Mesothelial cell of epicardium (in vitro differentiated cells): ENCODE data around the gene CARD8. TPM values are rescaled to one million over a fixed set of nuclear protein-coding genes. Genes with fewer than 3 reads are reported as not detected.
A peak's percentile ranks its signal among the peaks of the same experiment; 100 is the strongest.

Source experiments
- DNase-seq, 2 experiments: peaks; one replicate each; pipeline ENCODE4 v3.0.0; 2021; ENCODE audit warnings: low spot score in 2 of 2; ENCODE audit not compliant: unreplicated experiment in 2 of 2
- H3K27ac Mint-ChIP-seq: 2 replicates; pipeline ENCODE4 v1.8.0; 2021; ENCODE audit warnings: mixed read lengths
- H3K27me3 Mint-ChIP-seq: 2 replicates; pipeline ENCODE4 v1.8.0; 2021; ENCODE audit warnings: low read depth, mixed read lengths
- H3K36me3 Mint-ChIP-seq: 2 replicates; pipeline ENCODE4 v1.8.0; 2021; ENCODE audit warnings: mixed read lengths
- H3K4me1 Mint-ChIP-seq: 2 replicates; pipeline ENCODE4 v1.8.0; 2021; ENCODE audit warnings: mixed read lengths
- H3K4me3 Mint-ChIP-seq: 2 replicates; pipeline ENCODE4 v1.8.0; 2021; ENCODE audit warnings: mild to moderate bottlenecking, moderate library complexity, mixed read lengths
- H3K9me3 Mint-ChIP-seq: 2 replicates; pipeline ENCODE4 v1.8.0; 2021; ENCODE audit warnings: mixed read lengths
- total RNA-seq: library from RNA; stranded (reverse); gene quantifications from 3 replicates; pipeline ENCODE4 v1.2.1, GENCODE V29; 2021
- TF ChIP-seq, protein P1 (sequence below): fragments of 200-600 bp; sonication (generic); IDR thresholded peaks from one replicate; pipeline ENCODE4 v1.5.0; 2021; ENCODE audit warnings: antibody characterized with exemption; ENCODE audit not compliant: unreplicated experiment

Gene CARD8
- total RNA-seq, 1 donor from 2014 or later: 51.5 TPM

DNA sequence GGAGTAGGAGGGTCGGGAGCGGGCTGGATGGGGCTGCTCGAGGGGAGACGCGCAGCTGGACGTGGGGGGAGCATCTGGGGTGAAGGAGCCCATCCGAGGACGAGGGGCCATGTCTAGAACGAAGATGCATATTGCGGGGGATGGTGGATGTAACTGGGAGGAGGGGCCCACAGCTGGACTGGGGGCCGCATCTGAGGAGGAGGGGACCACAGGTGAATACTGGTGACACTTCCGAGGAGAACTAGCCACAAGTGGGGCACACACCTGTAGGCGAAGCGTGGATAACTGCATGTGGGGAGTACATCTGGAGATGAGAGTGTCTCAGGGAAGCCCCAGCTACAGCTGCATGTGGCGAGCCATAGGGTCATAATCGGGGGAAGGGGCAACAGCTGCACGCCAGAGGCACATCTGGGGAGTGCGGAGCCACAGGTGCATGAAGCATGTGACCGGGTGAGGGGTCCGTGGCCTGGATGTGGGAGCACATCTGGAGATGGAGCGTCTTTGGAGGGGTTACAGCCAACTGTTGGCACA lies 84.8 kb downstream of the CARD8 start:
- peaks cover 22% of the 10 kb centered on the region for H3K36me3 Mint-ChIP-seq
- TF ChIP-seq, protein P1, sequence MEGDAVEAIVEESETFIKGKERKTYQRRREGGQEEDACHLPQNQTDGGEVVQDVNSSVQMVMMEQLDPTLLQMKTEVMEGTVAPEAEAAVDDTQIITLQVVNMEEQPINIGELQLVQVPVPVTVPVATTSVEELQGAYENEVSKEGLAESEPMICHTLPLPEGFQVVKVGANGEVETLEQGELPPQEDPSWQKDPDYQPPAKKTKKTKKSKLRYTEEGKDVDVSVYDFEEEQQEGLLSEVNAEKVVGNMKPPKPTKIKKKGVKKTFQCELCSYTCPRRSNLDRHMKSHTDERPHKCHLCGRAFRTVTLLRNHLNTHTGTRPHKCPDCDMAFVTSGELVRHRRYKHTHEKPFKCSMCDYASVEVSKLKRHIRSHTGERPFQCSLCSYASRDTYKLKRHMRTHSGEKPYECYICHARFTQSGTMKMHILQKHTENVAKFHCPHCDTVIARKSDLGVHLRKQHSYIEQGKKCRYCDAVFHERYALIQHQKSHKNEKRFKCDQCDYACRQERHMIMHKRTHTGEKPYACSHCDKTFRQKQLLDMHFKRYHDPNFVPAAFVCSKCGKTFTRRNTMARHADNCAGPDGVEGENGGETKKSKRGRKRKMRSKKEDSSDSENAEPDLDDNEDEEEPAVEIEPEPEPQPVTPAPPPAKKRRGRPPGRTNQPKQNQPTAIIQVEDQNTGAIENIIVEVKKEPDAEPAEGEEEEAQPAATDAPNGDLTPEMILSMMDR: no peak
- H3K9me3 Mint-ChIP-seq: no peaks in the 10 kb centered on the region
- DNase-seq: no peak
- peak overlapping the region; percentile 77 for H3K27ac Mint-ChIP-seq
- H3K4me3 Mint-ChIP-seq: peak overlapping the region; percentile 96
- H3K4me1 Mint-ChIP-seq: peaks cover 18% of the 10 kb centered on the region
- H3K27me3 Mint-ChIP-seq: no peaks in the 10 kb centered on the region

DNA sequence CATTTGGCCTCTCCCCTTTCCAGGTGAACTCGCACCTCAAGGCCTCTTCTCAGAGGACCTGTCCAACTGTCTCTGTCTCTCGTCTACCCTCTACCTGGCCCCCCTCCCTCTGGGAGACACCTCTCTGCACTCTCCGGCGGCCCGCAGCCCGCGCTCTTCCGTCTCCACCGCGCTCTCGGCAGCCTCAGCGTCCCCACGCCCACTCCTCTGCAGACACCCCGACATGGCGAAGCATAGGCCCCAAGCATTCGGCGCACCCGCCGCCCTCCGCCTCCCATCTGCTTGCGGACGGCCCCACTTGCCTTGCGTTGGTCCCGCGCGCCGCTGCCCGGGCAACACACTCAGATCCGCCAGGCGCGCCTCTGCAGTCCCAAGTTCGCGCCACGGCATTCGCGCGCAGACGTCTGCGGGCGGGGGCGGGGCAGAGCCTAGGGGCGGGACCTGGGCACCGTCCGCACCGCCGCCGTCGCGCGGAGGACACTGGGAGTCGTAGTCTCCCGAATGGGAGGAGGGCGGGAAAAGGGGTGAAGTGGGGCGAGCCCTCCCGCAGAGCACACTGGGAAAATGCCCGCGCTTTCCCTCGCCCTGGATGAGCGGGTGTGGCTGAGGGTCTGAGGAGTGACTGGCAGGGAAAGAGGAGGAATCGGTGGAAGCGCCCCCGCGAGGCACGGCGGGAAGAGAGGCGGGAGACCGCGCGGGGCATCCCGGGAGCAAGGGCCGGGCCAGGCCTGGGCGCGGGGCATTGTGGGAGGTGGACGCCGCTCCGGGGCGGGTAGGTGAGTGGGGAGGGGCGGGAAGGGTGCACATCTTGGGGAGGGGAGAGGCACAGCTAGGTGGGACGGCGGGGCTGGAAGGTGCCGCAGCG lies 85.5 kb downstream of the CARD8 start, which contains the start of the genes LIG1 and ZSWIM9:
Gene LIG1, minus strand, starts transcription at position 406 of the 865 bp plus-strand sequence. CDS start 4,778 bp downstream, outside the sequence.
Gene ZSWIM9, plus strand, starts transcription at position 742 of the 865 bp plus-strand sequence. CDS start 1,123 bp downstream, outside the sequence.
- H3K9me3 Mint-ChIP-seq: no peaks in the 10 kb centered on the region
- H3K4me3 Mint-ChIP-seq: peak within 1 kb of the TSS; percentile 96
- H3K4me1 Mint-ChIP-seq: peaks cover 18% of the 10 kb centered on the region
- H3K36me3 Mint-ChIP-seq: peaks cover 19% of the 10 kb centered on the region
- no peaks in the 10 kb centered on the region for H3K27me3 Mint-ChIP-seq
- DNase-seq: peak; percentile 86 to 90
- peak within 1 kb of the TSS; percentile 96 for H3K27ac Mint-ChIP-seq
- TF ChIP-seq, protein P1: no peak

DNA sequence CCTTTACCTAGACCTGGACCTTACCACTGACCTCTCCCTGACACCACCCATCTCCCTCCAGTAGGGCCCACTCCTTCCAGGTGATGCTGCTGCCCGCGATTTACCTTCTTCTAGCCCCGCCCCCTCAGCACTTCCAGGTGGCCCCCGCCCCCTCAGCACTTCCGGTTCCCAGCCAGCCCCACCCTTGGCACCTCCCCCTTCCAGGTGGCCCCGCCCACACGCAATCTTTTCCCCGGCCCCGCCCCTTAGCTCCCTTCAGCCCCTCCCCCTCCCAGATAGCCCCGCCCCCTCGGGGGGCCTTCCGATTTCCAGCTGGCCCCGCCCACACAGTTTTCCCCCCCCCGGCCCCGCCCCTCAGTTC lies 86.2 kb downstream of the CARD8 start:
- Mint-ChIP-seq H3K9me3 (no peaks in the 10 kb centered on the region), H3K27ac (peak overlapping the region; percentile 77)

GRCh38 chr19:48168689-48169088 lies 87.0 kb downstream of the CARD8 start:
- Mint-ChIP-seq H3K4me3 (peak overlapping the region; percentile 96), H3K4me1 (peaks cover 18% of the 10 kb centered on the region), H3K36me3 (peaks cover 11% of the 10 kb centered on the region), H3K27me3 (no peaks in the 10 kb centered on the region), H3K27ac (peak overlapping the region; percentile 77), H3K9me3 (no peaks in the 10 kb centered on the region)
- TF ChIP-seq, protein P1: no peak
- DNase-seq: no peak

More for the DNA sequence above, 86.2 kb downstream of the CARD8 start:
- Mint-ChIP-seq H3K36me3 (peaks cover 14% of the 10 kb centered on the region), H3K4me1 (peaks cover 18% of the 10 kb centered on the region), H3K4me3 (peak overlapping the region; percentile 96), H3K27me3 (no peaks in the 10 kb centered on the region)
- TF ChIP-seq, protein P1: no peak
- peak; percentile 81 to 87 for DNase-seq

DNA sequence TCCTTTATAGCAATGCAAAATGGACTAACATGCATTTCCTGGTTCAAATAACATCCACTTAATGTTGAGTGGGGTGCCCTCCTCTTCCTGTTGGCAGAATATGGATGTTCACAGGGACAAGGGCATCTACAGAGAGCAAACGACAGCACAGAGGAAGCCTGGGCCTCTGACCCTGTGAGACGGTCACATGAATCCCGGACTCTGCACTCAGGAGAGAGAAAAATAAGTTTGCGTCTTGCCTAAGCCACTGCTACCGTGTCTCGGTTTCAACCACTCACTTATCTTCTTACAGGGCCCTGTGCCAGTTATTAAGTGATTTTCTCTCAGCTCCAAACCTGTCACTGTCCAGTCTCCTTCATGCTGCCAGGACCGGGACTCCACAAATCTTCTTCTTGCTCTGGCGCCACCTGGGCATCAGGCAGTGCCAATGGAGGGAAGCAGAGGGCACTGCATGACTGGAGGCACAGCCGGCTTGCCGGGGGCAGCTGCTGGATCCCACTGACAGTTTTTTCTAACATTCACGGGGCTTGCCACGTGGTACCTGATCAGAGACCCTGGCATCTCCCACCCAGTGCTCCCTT lies 97.4 kb downstream of the CARD8 start:
- no peak overlapping the region for H3K4me3 Mint-ChIP-seq
- H3K36me3 Mint-ChIP-seq: peaks cover 25% of the 10 kb centered on the region
- H3K4me1 Mint-ChIP-seq: no peaks in the 10 kb centered on the region
- no peak for DNase-seq
- H3K9me3 Mint-ChIP-seq: no peaks in the 10 kb centered on the region
- H3K27me3 Mint-ChIP-seq: no peaks in the 10 kb centered on the region
- TF ChIP-seq, protein P1: no peak
- H3K27ac Mint-ChIP-seq: no peak overlapping the region

Other genes starting within 250 kb of the CARD8 start
- not detected in 3 replicates for gene CABP5, start 211.8 kb downstream of the CARD8 start, total RNA-seq
- 1.6 to 2.5 TPM (median 2.0 TPM) in 3 replicates for gene PLA2G4C, start 145.1 kb downstream of the CARD8 start, total RNA-seq
- 62.6 to 72.8 TPM (median 66.5 TPM) in 3 replicates for gene LIG1, start 85.6 kb downstream of the CARD8 start, total RNA-seq
- 9.3 to 11.7 TPM (median 10.2 TPM) in 3 replicates for gene ZSWIM9, start 85.2 kb downstream of the CARD8 start, total RNA-seq
- gene ZNF114, start 14.2 kb upstream of the CARD8 start, total RNA-seq: 3.7 to 4.4 TPM (median 3.9 TPM) in 3 replicates
- gene EMP3, start 69.6 kb upstream of the CARD8 start, total RNA-seq: 50.2 to 57.3 TPM (median 52.5 TPM) in 3 replicates
- 8.2 to 11.7 TPM (median 8.6 TPM) in 3 replicates for gene TMEM143, start 108.0 kb upstream of the CARD8 start, total RNA-seq
- gene SYNGR4, start 108.5 kb upstream of the CARD8 start, total RNA-seq: not detected in 3 replicates
- 255 to 262 TPM (median 260 TPM) in 3 replicates for gene KDELR1, start 135.6 kb upstream of the CARD8 start, total RNA-seq
- gene GRIN2D, start 137.8 kb upstream of the CARD8 start, total RNA-seq: 14.5 to 15.8 TPM (median 15.7 TPM) in 3 replicates
- 34.0 to 36.5 TPM (median 36.2 TPM) in 3 replicates for gene GRWD1, start 190.1 kb upstream of the CARD8 start, total RNA-seq
- 2.7 to 2.8 TPM (median 2.8 TPM) in 3 replicates for gene KCNJ14, start 199.7 kb upstream of the CARD8 start, total RNA-seq
- 184 to 196 TPM (median 190 TPM) in 3 replicates for gene CYTH2, start 213.5 kb upstream of the CARD8 start, total RNA-seq